ENCODE data around the gene ZFHX2.
"Not testable (repeated sequence)": the region's sequence is repeated elsewhere in the genome, so short reads cannot be mapped to it uniquely, and the experiment has no call there.

Gene ZFHX2

GRCh38 chr14:23551266-23552028 lies at the start of gene ZFHX2:
Gene ZFHX2 (minus strand): TSS chr14:23551765. CDS start chr14:23535325, 16,440 bp downstream.
- peak within 1 kb of the TSS; percentile 52 for H3K4me3 ChIP-seq (ENCODE audit: low read depth, low read length)
- no peak for TF ChIP-seq CTCF (IDR thresholded peaks at IDR 0.05; ENCODE audit: borderline replicate concordance, insufficient read depth, low read depth, low read length)

- no peak overlapping the region for H3K4me3 ChIP-seq (ENCODE audit: low read depth, low read length)
- TF ChIP-seq CTCF (IDR thresholded peaks at IDR 0.05; ENCODE audit: borderline replicate concordance, insufficient read depth, low read depth, low read length): no peak
These were observed 49.2 kb upstream of the ZFHX2 start for GRCh38 chr14:23600806-23601205.

DNA sequence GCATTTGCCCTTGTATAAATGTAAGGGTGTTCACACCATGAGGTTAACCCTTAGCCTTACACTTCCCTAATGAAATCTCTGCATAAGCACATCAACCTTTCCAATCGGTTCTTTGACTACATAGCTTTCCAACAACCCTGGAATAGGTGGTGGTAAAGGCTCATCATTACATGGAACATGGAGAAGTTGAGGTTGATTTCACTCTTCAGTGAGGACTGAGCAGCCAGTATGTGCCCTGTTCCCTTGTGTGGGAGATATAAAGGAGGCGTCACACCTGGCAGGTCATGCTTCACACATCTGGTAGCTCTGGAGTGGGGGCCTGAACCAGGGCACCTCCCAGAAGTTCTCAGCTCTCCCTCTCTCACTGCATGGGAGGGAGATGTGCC lies 48.8 kb upstream of the ZFHX2 start:
- H3K4me3 ChIP-seq (ENCODE audit: low read depth, low read length): no peak overlapping the region

DNA sequence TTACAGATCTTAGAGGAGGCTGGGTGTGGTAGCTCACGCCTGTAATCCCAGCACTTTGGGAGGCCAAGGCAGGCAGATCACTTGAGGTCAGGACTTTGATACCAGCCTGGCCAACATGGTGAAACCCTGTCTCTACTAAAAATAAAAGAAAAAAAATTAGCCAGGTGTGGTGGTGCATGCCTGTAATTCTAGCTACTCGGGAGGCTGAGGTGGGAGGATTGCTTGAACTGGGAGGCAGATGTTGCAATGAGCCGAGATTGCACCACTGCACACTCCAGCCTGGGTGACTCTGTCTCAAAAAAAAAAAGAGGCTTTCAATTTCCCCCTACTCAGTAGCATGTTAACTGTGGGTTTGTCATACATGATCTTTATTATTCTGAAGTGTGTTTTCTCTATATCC lies 42.6 kb upstream of the ZFHX2 start:
- not testable (repeated sequence) for H3K4me3 ChIP-seq (ENCODE audit: low read depth, low read length)

More for the DNA sequence above, 48.8 kb upstream of the ZFHX2 start:
- TF ChIP-seq CTCF (IDR thresholded peaks at IDR 0.05; ENCODE audit: borderline replicate concordance, insufficient read depth, low read depth, low read length): no peak

DNA sequence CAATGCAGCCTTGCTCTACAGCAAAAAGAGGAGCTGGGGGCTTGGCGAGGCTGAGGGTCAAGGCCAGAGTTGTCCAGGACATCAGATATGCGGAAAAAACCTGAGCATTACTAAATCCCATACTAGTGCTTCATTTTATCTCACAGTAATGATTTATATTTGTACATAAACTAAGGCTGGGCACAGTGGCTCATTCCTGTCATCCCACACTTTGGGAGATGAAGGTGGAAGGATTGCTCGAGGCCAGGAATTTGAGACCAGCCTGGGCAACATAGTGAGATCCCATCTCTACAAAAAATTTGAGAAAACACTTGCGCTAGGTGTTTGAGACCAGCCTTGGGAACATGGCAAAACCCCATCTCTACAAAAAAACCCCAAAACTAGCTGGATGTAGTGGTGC lies 38.6 kb upstream of the ZFHX2 start:
- TF ChIP-seq CTCF (IDR thresholded peaks at IDR 0.05; ENCODE audit: borderline replicate concordance, insufficient read depth, low read depth, low read length): no peak
- H3K4me3 ChIP-seq (ENCODE audit: low read depth, low read length): no peak overlapping the region

DNA sequence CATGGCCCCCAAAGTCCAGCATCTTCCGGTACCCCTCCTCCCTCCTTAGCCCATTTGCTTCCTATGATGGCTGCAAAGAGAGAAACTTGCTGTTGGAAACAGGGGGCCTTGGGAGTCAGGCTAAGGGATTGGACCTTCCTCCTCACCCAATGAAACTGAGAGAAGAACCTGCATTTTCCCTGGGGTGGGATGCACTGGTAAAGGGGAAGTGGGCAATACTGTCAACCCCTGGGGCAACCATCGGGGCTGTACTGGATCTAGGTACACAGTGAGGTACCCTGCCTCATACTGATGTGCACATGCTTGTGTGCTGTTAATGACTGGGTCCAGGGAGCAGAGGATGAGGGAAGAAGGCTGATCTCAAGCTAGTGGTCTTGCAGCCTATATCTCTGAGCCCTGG lies 38.0 kb upstream of the ZFHX2 start:
- no peak overlapping the region for H3K4me3 ChIP-seq (ENCODE audit: low read depth, low read length)
- TF ChIP-seq CTCF (IDR thresholded peaks at IDR 0.05; ENCODE audit: borderline replicate concordance, insufficient read depth, low read depth, low read length): no peak

DNA sequence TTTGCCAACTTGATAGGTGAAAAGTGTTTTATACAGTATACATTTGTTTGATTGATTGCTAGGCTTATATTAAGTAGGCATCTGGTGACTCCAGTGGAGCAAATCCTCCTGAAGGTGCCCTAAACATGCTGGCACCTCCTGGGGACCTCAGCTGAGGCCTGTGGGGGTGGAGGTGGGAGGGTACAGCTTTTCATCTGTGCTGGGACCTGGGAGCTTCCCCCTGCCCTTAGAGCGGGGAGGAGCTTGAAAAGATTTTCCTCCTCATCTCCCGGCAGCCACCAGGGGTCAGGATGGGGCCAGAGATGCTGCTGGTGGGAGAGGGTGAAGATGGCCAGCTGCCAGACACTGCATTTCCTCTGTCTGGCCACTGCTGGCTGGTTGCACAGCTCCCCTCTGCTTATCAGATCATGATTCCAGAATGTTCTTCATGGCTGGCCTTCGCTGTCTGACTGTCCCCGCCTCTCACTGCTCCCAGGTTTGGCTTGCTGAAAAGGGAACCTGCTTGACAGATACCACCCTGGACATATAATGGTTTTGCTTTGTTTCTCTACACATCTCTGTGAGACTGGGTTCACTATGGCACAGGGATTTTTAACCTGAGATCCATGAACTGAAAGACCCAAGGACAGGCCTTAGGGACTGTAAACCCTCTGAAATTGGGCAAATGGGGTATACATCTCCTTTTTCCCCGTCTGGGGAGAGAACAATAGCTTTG lies 37.5 kb upstream of the ZFHX2 start:
- H3K4me3 ChIP-seq (ENCODE audit: low read depth, low read length): no peak overlapping the region
- TF ChIP-seq CTCF (IDR thresholded peaks at IDR 0.05; ENCODE audit: borderline replicate concordance, insufficient read depth, low read depth, low read length): peak; percentile 93

GRCh38 chr14:23584527-23585203 lies 33.1 kb upstream of the ZFHX2 start:
- not testable (repeated sequence) for H3K4me3 ChIP-seq (ENCODE audit: low read depth, low read length)

DNA sequence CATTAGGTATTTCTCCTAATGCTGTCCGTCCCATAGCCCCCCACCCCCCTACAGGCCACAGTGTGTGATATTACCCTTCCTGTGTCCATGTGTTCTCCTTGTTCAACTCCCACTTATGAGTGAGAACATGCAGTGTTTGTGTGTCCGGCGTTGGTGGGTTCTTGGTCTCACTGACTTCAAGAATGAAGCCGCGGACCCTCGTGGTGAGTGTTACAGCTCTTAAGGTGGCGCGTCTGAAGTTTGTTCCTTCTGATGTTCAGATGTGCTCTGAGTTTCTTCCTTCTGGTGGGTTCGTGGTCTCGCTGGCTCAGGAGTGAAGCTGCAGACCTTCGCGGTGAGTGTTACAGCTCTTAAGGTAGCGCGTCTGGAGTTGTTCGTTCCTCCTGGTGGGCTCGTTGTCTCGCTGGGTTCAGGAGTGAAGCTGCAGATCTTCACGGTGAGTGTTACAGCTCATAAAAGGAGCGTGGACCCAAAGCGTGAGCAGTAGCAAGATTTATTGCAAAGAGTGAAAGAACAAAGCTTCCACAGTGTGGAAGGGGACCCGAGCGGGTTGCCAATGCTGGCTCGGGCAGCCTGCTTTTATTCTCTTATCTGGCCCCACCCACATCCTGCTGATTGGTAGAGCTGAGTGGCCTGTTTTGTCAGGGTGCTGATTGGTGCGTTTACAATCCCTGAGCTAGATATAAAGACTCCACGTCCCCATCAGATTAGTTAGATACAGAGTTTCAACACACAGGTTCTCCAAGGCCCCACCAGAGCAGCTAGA lies 32.4 kb upstream of the ZFHX2 start:
- H3K4me3 ChIP-seq (ENCODE audit: low read depth, low read length): not testable (repeated sequence)
